GM19043 (cell line): ENCODE data around the gene TCN1.
"Not testable (repeated sequence)": the region's sequence is repeated elsewhere in the genome, so short reads cannot be mapped to it uniquely, and the experiment has no call there.

Source experiments
- ATAC-seq: cut with Tn5 transposase; IDR thresholded peaks from one replicate; pipeline ENCODE4 v1.9.1; 2021; ENCODE audit warnings: low read depth; ENCODE audit not compliant: unreplicated experiment

Gene TCN1

DNA sequence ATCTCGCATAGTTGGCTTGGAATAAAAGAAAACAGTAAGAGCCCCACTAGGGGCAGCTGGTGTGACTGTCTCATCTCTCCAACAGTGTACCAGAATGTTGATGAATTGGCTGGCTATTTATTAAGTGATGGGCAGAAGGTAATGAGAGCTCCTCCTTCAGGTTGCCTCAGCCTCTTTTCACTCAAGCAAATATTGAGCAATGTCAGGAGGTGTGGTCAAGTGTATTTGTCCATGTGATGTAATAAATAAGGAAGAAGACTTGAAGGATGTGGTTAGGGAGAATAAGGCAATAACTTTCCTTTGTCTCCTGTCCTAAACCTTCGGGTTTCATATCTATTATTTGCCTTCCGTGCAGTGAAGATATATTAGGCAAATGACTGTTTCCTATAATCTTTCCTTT is at the start of gene TCN1:
TCN1 (minus strand) TSS at position 91 of the 400 bp plus-strand sequence; CDS start at position 74, 17 bp downstream.
- ATAC-seq, result no peak

GRCh38 chr11:59903569-59903968 is 37.3 kb upstream of the TCN1 start:
- ATAC-seq, result not testable (repeated sequence)

DNA sequence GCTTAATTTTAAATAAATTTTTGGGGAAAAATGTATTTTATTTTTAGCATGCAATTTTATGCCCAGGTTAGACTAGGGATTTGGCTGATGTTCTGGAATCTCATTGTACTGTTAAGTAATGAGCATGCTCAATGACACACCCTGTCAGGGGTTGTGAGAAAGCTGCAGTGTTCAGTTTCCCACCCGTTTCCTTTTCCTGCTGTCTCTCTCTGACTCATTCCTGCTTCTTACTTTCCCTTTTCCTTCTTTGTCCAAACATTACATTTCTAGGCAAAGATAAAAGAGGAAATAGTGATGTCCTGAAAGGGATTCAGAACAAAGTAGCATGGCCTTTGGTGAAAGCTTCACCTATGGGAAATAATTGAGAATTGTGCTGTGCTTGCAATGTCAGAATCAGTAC is 35.0 kb upstream of the TCN1 start:
- ATAC-seq, result no peak

DNA sequence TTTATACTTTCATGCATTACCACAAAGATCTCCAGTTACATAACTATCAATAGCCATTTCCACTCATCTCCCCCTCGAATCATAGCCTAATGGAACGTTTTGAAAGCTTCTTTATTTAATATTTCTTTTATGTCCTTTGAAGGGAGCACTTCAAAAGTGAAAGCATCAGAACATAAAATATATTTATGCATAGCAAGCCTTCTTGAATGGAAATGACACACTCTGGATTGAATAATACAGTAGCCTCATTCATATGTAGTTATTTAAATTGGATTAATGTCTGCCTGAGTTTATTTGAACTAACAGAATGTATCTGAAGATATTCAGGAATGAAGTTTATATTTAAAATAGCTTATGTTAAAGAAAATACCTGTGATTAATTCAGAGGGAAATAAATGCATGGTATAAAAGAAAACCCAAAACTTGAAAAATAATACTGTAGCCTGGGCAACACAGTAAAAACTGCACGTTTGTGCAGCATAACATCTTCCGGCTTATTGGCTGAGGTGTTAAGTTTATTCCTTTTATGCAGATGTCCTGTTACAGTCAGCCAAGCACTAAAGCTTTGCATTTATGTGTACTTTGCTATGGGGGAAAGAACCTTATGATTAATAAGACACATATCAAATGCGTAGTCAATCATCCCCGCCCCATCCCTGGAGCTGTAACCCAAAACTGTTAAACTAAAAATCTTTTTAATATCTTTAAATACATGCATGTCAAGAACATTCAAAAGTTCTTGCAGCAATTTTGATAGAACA is 34.3 kb upstream of the TCN1 start:
- ATAC-seq, result no peak

DNA sequence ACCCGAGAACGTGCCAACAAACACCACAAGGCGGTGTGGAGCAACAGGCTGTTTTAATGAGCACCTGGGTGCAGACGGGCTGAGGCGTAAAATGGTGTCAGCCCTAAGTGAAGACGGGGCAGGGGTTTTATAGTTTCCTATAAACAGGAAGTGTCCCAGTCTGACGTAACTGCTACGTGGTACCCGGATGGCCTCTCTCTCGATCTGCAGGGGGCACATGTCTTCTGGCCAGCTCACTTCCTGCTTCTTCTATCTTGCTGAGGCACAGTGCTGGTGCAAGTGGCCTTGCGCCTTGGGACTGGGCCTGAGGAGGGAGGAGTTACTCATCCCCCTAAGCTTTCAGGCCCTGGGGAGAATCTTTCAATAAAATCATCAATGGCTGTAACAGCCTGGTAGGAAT is 33.2 kb upstream of the TCN1 start:
- no peak for ATAC-seq

- no peak for ATAC-seq
Observed at GRCh38 chr11:59898650-59899049, 32.4 kb upstream of the TCN1 start.

DNA sequence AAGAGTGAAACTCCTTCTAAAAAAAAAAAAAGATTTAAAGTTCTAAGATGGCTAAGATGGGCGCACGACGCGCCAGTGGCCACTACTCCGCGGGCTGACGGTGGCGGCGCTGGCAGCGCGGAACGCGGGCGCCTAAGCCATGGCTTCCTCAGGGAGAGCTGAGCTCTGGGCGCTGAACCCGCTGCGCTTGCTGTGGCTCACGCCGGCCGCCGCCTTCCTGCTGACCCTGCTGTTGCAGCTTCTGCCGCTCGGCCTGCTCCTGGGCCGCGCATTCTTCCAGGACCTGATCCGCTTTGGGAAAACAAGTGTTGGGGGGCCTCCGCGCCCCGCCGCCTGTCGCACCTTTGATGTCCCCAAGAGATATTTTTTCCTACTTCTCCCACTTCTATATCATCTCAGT is 31.8 kb upstream of the TCN1 start:
- no peak for ATAC-seq

DNA sequence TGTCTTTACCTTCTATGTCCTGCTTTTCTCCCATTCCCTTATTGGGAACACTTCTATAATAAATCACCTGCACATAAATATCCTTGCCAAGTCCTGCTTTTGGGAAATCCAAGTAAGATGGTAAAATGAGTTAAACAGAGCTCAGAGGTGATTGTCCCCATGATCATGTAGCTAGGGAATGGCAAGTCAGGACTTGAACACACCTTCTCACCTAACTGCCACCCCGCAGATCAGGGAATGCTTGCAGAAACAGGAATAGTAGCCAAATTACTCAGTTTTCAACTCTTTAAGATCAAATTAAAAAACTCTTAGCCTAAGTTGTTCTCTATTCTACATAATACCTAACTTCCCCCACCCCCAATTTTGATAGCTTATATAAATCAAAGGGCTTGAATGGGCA is 28.3 kb upstream of the TCN1 start:
- ATAC-seq, result no peak

DNA sequence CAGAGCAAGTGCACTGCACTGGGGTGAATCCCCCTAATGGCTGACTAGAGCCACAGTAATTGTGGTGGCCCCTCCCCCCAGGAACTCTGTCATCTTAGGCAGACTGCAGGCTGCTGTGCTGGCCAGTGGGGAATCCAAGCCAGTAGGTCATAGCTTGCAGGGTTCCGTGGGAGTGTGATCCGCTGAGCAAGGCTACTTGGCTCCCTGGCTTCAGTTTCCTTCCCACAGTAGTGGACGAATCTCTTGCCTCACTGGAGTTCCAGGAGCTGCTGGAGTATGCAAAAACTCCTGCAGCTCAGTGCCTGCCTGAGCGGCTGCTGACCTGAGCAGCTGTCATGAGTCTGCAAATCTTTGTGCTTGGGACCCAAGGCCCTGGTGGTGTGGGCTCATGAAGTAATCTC is 25.5 kb upstream of the TCN1 start:
- no peak for ATAC-seq

- ATAC-seq, result not testable (repeated sequence)
Observed at GRCh38 chr11:59887156-59887555, 20.9 kb upstream of the TCN1 start.

DNA sequence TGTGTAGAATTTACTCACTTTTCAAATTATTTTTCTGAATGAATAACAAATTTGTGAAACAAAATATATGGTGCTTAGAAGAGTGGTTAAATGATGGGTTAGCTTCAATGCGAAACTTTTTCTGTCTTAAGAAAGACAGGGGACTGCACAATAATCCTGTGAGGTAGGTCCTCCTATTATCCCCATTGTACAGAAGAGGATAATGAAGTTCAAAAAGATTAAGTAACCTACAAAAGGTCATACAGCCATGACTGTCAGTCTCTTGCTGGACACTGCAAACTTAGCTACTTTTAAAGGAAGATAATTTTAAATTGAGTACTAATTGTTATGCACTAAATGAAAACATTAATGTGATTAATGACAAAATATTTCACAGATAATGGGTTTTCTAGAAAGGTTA is 17.3 kb upstream of the TCN1 start:
- no peak for ATAC-seq

- no peak for ATAC-seq
Observed at GRCh38 chr11:59879567-59879966, 13.3 kb upstream of the TCN1 start.

DNA sequence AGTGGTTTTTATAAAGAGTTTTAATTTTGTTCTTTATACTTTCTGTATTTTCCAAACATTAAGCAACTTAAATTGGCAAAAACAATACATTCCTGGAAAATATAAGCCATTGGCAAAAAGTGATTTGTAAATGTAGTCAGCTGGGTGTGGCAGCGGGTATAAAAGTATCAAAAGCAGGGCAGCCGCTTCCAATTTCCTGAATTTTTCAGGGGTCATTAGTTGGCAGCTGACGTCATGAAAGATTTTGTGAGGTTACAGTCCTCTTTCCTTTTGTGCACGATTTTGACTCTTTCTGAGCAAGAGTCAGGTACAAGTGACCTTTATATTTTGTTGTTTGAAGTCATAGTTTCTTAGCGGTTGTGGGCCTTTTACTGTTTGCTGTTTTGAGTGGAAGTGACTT is 12.3 kb upstream of the TCN1 start, which contains the start of gene OOSP3:
OOSP3 (plus strand) TSS at position 208 of the 400 bp plus-strand sequence; CDS start at position 235, 27 bp downstream.
- ATAC-seq, result no peak

- no peak for ATAC-seq
Observed at GRCh38 chr11:59877784-59878183, 11.5 kb upstream of the TCN1 start.

DNA sequence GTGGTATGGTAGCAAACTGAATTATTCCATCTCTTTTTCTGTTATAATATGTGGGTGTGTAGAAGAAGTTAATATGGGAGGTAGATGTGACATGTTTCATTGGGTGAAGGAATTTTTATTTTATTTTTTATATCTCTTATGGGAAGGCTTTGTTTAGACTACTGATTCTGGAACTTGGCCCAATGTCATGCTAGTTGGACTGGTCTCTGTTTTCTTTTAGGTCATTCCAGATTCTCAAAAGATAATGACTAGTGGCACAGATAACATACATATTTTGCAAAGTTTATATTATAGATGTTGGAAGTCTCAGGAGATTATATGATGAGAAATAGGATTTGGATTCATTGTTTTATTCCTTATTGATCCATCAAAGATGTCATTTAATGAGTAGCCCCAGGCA is 11.0 kb upstream of the TCN1 start:
- ATAC-seq, result no peak

GRCh38 chr11:59875856-59876519 is 9.7 kb upstream of the TCN1 start:
- ATAC-seq, result no peak

- ATAC-seq, result no peak
Observed at GRCh38 chr11:59872076-59872475, 5.8 kb upstream of the TCN1 start.

GRCh38 chr11:59867946-59868345 is 1.7 kb upstream of the TCN1 start:
- no peak for ATAC-seq

GRCh38 chr11:59866836-59867235 is 549 bp upstream of the TCN1 start:
- no peak for ATAC-seq

- no peak for ATAC-seq
Observed at GRCh38 chr11:59865031-59865430, 1.3 kb downstream of the TCN1 start.

DNA sequence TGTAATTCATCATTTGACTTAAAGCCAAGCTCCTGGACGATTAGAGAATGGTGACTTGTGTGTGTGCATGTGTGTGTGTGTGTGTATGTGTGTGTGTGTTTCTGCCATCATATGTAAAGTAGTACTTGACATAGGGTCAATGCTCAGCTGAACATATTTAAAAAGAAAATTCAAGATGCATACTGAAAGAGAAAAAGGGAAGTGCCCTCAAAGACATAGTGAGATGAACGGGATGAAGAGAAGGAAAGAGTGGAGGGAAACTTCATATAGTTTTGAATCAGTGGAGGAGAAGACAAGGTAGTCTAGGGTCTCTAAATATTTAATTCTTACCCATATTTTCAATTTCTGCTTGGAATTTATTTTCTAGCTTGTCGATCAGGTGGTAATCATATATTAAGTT is 4.0 kb downstream of the TCN1 start:
- no peak for ATAC-seq

GRCh38 chr11:59859673-59860072 is 6.6 kb downstream of the TCN1 start:
- no peak for ATAC-seq
